Measurements from ENCODE around the gene SORBS1. TPM values are rescaled to one million over a fixed set of nuclear protein-coding genes. Genes with fewer than 3 reads are reported as not detected.

SORBS1 gene
- total and polyA plus RNA-seq, 8 donors: 34.4 to 713 (median 168) TPM

DNA sequence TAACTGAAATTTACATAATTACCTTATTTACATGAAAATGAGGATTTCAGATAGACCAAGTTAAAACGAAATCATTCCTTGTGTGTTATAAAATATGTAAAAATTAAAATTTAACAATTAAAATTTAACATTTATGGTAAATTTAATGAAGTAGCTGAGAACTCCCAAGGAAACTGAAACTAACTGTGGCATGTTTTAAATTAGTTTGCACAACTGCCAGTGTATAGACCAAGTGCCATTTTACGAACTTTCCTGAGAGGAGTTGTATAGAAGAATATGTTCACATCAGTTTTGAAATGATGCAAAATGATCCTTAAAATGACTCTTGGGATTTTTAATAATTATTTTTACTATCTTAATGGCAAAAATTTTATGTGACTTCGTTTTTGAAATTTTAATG is 293.9 kb downstream of the SORBS1 start:
- no peaks in the 10 kb centered on the region for H3K27me3 ChIP-seq
- TF ChIP-seq EP300 (IDR thresholded peaks at IDR 0.05): no peak
- TF ChIP-seq, protein P1, sequence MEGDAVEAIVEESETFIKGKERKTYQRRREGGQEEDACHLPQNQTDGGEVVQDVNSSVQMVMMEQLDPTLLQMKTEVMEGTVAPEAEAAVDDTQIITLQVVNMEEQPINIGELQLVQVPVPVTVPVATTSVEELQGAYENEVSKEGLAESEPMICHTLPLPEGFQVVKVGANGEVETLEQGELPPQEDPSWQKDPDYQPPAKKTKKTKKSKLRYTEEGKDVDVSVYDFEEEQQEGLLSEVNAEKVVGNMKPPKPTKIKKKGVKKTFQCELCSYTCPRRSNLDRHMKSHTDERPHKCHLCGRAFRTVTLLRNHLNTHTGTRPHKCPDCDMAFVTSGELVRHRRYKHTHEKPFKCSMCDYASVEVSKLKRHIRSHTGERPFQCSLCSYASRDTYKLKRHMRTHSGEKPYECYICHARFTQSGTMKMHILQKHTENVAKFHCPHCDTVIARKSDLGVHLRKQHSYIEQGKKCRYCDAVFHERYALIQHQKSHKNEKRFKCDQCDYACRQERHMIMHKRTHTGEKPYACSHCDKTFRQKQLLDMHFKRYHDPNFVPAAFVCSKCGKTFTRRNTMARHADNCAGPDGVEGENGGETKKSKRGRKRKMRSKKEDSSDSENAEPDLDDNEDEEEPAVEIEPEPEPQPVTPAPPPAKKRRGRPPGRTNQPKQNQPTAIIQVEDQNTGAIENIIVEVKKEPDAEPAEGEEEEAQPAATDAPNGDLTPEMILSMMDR (IDR thresholded peaks at IDR 0.05): no peak
- no peak for TF ChIP-seq POLR2A (IDR thresholded peaks at IDR 0.05)
- no peak for TF ChIP-seq POLR2AphosphoS5 (IDR thresholded peaks at IDR 0.05)
- peaks cover 0 to 61% (median 53%) of the 10 kb centered on the region in 4 donors for H3K36me3 ChIP-seq
- no peak for DNase-seq
- no peak overlapping the region for H3K4me3 ChIP-seq
- WGBS, 5 donors: 66 to 74% (median 72%) methylated on average over 3 of the region's 3 CpGs
- peaks cover 7 to 43% (median 33%) of the 10 kb centered on the region in 4 donors for H3K4me1 ChIP-seq
- H3K27ac ChIP-seq: peak overlapping the region in 4 of 5 donors; percentile 70 to 91 (median 75)
- intact Hi-C loops (cut with DNase I; ENCODE audit: low total_unique reads): no loop called here
- no peaks in the 10 kb centered on the region for H3K9me3 ChIP-seq

DNA sequence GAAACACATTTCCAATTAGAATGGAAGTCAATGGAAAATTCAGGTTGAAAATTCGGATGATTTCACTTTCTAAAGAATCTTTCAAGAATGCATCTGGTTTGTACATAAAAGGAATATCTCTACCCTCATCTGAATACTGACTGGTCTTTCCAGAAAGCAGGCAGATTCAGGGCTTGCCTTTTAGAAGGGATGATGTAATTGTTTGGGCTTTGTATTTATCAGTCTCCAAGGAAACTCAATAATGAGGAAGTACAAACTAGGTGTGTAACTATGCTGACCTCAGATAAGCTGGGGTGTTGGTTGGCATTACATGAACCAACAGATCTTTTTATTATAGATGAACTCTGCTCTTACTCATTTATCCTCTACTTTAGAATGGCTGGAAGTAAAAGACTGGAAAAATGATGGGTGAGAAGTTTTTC is 294.5 kb downstream of the SORBS1 start:
- H3K36me3 ChIP-seq: peaks cover 3 to 65% (median 58%) of the 10 kb centered on the region in 4 donors
- TF ChIP-seq POLR2AphosphoS5 (IDR thresholded peaks at IDR 0.05) (peak; percentile 49 to 87 (median 61)), POLR2A (IDR thresholded peaks at IDR 0.05) (no peak), EP300 (IDR thresholded peaks at IDR 0.05) (no peak)
- TF ChIP-seq, protein P1 (IDR thresholded peaks at IDR 0.05): no peak
- peak in 1 of 2 donors; percentile 92 for DNase-seq

DNA sequence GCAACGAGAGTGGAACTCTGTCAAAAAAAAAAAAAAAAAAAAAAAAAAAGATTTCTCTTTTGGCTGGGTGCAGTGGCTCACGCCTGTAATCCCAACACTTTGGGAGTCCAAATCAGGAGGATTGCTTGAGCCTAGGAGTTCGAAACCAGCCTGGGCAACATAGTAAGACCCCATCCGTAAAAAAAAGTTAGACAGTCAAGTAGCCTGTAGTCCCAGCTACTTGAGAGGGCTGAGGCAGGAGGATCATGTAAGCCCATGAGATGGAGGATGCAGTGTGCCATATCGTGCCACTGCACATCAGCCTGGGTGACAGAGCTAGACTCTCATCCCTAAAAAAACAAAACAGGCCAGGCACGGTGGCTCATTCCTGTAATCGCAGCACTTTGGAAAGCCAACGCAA is 295.6 kb downstream of the SORBS1 start:
- Histone ChIP-seq H3K9me3 (no peaks in the 10 kb centered on the region), H3K36me3 (peaks cover 3 to 65% (median 52%) of the 10 kb centered on the region in 4 donors), H3K27me3 (no peaks in the 10 kb centered on the region), H3K4me1 (peaks cover 17 to 58% (median 42%) of the 10 kb centered on the region in 4 donors), H3K4me3 (no peak overlapping the region), H3K27ac (peak overlapping the region in 2 of 5 donors; percentile 77 to 91)
- 88 to 98% (median 96%) methylated on average over 8 of the region's 8 CpGs for WGBS, 5 donors
- TF ChIP-seq EP300 (IDR thresholded peaks at IDR 0.05): no peak
- no peak for TF ChIP-seq POLR2AphosphoS5 (IDR thresholded peaks at IDR 0.05)
- TF ChIP-seq, protein P1 (IDR thresholded peaks at IDR 0.05): no peak
- TF ChIP-seq POLR2A (IDR thresholded peaks at IDR 0.05): no peak
- intact Hi-C loops (cut with DNase I; ENCODE audit: low total_unique reads): no loop called here
- DNase-seq: no peak

More for the DNA sequence above, 294.5 kb downstream of the SORBS1 start:
- H3K27ac ChIP-seq: peak overlapping the region; percentile 53 to 91 (median 73)
- WGBS, 5 donors: 11 to 29% (median 24%) methylated on average over 1 of the region's 1 CpG
- H3K9me3 ChIP-seq: no peaks in the 10 kb centered on the region
- peaks cover 7 to 46% (median 33%) of the 10 kb centered on the region in 4 donors for H3K4me1 ChIP-seq
- H3K27me3 ChIP-seq: no peaks in the 10 kb centered on the region
- intact Hi-C loops (cut with DNase I; ENCODE audit: low total_unique reads): no loop called here
- no peak overlapping the region for H3K4me3 ChIP-seq

DNA sequence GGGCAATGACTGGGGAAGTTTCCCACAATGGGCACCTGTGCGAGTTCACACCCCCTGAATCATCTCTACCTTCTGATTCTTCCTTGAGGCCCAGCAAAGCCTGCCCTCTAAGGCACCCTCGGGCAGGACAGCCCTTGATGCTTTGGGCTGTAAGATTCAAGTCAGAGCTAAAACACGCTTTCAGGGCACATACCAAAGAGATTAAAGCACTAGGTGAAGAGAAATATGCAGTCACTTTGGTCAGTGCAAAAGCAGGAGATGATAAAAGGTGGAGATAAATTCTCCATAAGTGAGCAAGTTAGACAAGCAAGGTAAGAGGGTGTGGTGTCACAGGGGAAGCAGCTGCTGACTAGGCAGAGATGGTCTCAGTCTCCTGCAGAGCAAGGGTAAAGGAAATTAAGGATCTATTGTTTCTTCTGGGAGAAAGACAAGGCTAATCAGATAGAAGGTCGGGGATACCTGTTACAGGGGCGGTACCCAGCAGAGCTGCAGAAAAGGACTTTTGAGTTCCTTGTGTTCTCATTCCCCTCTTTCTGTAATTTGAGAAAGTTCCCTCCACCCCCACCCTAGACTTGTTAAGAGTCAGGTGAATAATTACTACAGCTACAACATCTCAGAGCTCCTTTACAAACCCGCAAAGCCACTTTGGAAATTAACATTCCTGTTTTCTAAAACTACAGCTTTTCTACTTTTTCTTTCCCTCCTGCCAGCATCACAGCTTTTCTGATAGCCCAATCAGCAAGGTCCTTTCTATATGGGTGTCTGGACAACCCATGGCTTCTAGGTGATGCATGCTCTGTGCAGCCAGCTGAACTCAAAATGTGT is 296.7 kb downstream of the SORBS1 start:
- TF ChIP-seq, protein P1 (IDR thresholded peaks at IDR 0.05): no peak
- TF ChIP-seq POLR2AphosphoS5 (IDR thresholded peaks at IDR 0.05) (no peak), EP300 (IDR thresholded peaks at IDR 0.05) (no peak), POLR2A (IDR thresholded peaks at IDR 0.05) (no peak)
- Histone ChIP-seq H3K27ac (no peak overlapping the region), H3K36me3 (peaks cover 9 to 64% (median 57%) of the 10 kb centered on the region in 4 donors), H3K27me3 (no peaks in the 10 kb centered on the region), H3K4me3 (no peak overlapping the region), H3K9me3 (no peaks in the 10 kb centered on the region), H3K4me1 (peaks cover 21 to 62% (median 45%) of the 10 kb centered on the region in 4 donors)
- WGBS, 5 donors: 54 to 66% (median 61%) methylated on average over 6 of the region's 6 CpGs
- intact Hi-C loops (cut with DNase I; ENCODE audit: low total_unique reads): no loop called here
- DNase-seq: no peak
